ENCODE data around the gene OVCH2. TPM values are rescaled to one million over a fixed set of nuclear protein-coding genes. Genes with fewer than 3 reads are reported as not detected.
A peak's percentile ranks its signal among the peaks of the same experiment; 100 is the strongest.

The OVCH2 gene
- total RNA-seq, 1 donor from 2014 or later, result not detected

- Mint-ChIP-seq H3K27me3 (peaks cover 22% of the 10 kb centered on the region), H3K36me3 (ENCODE audit: low read depth) (no peaks in the 10 kb centered on the region), H3K4me1 (no peaks in the 10 kb centered on the region), H3K4me3 (no peak overlapping the region), H3K9me3 (no peaks in the 10 kb centered on the region), H3K27ac (no peak overlapping the region)
- no peak for TF ChIP-seq CTCF (IDR thresholded peaks at IDR 0.05)
- ATAC-seq (ENCODE audit: low read depth), result no peak
- CTCF ChIA-PET, result interaction anchor here (0.8 to 3.2 kb wide), 11 partner anchors 13 to 600 kb away, joined by 3 to 41 read pairs (median 4); partner anchors contain the start of gene PPFIBP2
- POLR2A ChIA-PET, result no interaction called here
- intact Hi-C loops (cut with micrococcal nuclease), result loop anchor here (1.0 to 10.0 kb wide), 4 partner anchors 401 to 937 kb away; no protein-coding TSS in a partner anchor
- DNase-seq, result no peak
Observed at GRCh38 chr11:7694235-7694634, 12.0 kb downstream of the OVCH2 start.

- H3K4me3 Mint-ChIP-seq, result no peak overlapping the region
- ChIA-PET POLR2A (no interaction called here), CTCF (interaction anchor here (1.0 to 4.2 kb wide), 5 partner anchors 20 to 595 kb away, joined by 3 to 33 read pairs (median 16); partner anchors contain the start of gene CYB5R2)
- no peak for TF ChIP-seq CTCF (IDR thresholded peaks at IDR 0.05)
- H3K36me3 Mint-ChIP-seq (ENCODE audit: low read depth), result no peaks in the 10 kb centered on the region
- H3K4me1 Mint-ChIP-seq, result no peaks in the 10 kb centered on the region
- DNase-seq, result no peak
- intact Hi-C loops (cut with micrococcal nuclease), result loop anchor here (5.0 to 10.0 kb wide), 2 partner anchors 402 to 935 kb away; no protein-coding TSS in a partner anchor
- no peak for ATAC-seq (ENCODE audit: low read depth)
- H3K27ac Mint-ChIP-seq, result no peak overlapping the region
- H3K27me3 Mint-ChIP-seq, result peaks cover 22% of the 10 kb centered on the region
- H3K9me3 Mint-ChIP-seq, result no peaks in the 10 kb centered on the region
Observed at GRCh38 chr11:7692426-7692825, 13.9 kb downstream of the OVCH2 start.

- no peak for ATAC-seq (ENCODE audit: low read depth)
- peaks cover 22% of the 10 kb centered on the region for H3K27me3 Mint-ChIP-seq
- no peaks in the 10 kb centered on the region for H3K4me1 Mint-ChIP-seq
- ChIA-PET POLR2A (no interaction called here), CTCF (interaction anchor here (1.0 to 4.2 kb wide), 6 partner anchors 20 to 595 kb away, joined by 3 to 33 read pairs (median 13); partner anchors contain the start of gene CYB5R2)
- no peak overlapping the region for H3K4me3 Mint-ChIP-seq
- intact Hi-C loops (cut with micrococcal nuclease), result loop anchor here (5.0 to 10.0 kb wide), 2 partner anchors 403 to 935 kb away; no protein-coding TSS in a partner anchor
- no peak for TF ChIP-seq CTCF (IDR thresholded peaks at IDR 0.05)
- no peak for DNase-seq
- H3K9me3 Mint-ChIP-seq, result no peaks in the 10 kb centered on the region
- H3K36me3 Mint-ChIP-seq (ENCODE audit: low read depth), result no peaks in the 10 kb centered on the region
- no peak overlapping the region for H3K27ac Mint-ChIP-seq
Observed at GRCh38 chr11:7691759-7692350, 14.4 kb downstream of the OVCH2 start.

- intact Hi-C loops (cut with micrococcal nuclease), result loop anchor here (5.0 to 10.0 kb wide), 2 partner anchors 404 to 933 kb away; no protein-coding TSS in a partner anchor
- Mint-ChIP-seq H3K9me3 (no peaks in the 10 kb centered on the region), H3K27me3 (peaks cover 22% of the 10 kb centered on the region), H3K27ac (no peak overlapping the region), H3K4me3 (no peak overlapping the region), H3K4me1 (no peaks in the 10 kb centered on the region), H3K36me3 (ENCODE audit: low read depth) (no peaks in the 10 kb centered on the region)
- POLR2A ChIA-PET, result interaction anchor here (1.2 kb wide), 1 partner anchor 22 kb away, joined by 4 read pairs; no protein-coding TSS in a partner anchor
- DNase-seq (no peak), ATAC-seq (ENCODE audit: low read depth) (peak; percentile 57)
- CTCF ChIA-PET, result interaction anchor here (0.6 to 4.2 kb wide), 9 partner anchors 18 to 878 kb away, joined by 3 to 33 read pairs (median 10); partner anchors contain the start of gene CYB5R2
- no peak for TF ChIP-seq CTCF (IDR thresholded peaks at IDR 0.05)
Observed at GRCh38 chr11:7690648-7691047, 15.6 kb downstream of the OVCH2 start.

GRCh38 chr11:7689239-7689638 lies 17.0 kb downstream of the OVCH2 start:
- no peak overlapping the region for H3K4me3 Mint-ChIP-seq
- H3K9me3 Mint-ChIP-seq, result no peaks in the 10 kb centered on the region
- ChIA-PET POLR2A (no interaction called here), CTCF (interaction anchor here (0.7 to 4.2 kb wide), 7 partner anchors 23 to 877 kb away, joined by 3 to 21 read pairs (median 9); no protein-coding TSS in a partner anchor)
- no peaks in the 10 kb centered on the region for H3K36me3 Mint-ChIP-seq (ENCODE audit: low read depth)
- ATAC-seq (ENCODE audit: low read depth) (no peak), DNase-seq (no peak)
- H3K4me1 Mint-ChIP-seq, result no peaks in the 10 kb centered on the region
- H3K27ac Mint-ChIP-seq, result no peak overlapping the region
- peaks cover 21% of the 10 kb centered on the region for H3K27me3 Mint-ChIP-seq
- no peak for TF ChIP-seq CTCF (IDR thresholded peaks at IDR 0.05)
- intact Hi-C loops (cut with micrococcal nuclease), result loop anchor here (2.0 kb wide), 2 partner anchors 176 to 246 kb away; partner anchors contain the start of gene PPFIBP2

Measured in activated B cell treated with CpG ODN at 0.5 μM for 24 hours (primary cell).